HUES6 (cell line): ENCODE data around the gene NR3C1.
"Not testable (repeated sequence)": the region's sequence is repeated elsewhere in the genome, so short reads cannot be mapped to it uniquely, and the experiment has no call there.

Experiments used
- H3K27ac ChIP-seq: 2 replicates; pipeline ENCODE4 v1.7.0; 2013; ENCODE audit warnings: low read depth, mild to moderate bottlenecking, low read length, inconsistent platforms
- H3K27me3 ChIP-seq: 2 replicates; pipeline ENCODE4 v1.6.1; 2013; ENCODE audit warnings: low read length; ENCODE audit not compliant: control insufficient read depth, insufficient read depth
- H3K36me3 ChIP-seq: 2 replicates; pipeline ENCODE4 v1.6.1; 2013; ENCODE audit warnings: low read length; ENCODE audit not compliant: control insufficient read depth, insufficient read depth
- H3K4me1 ChIP-seq: 2 replicates; pipeline ENCODE4 v1.6.1; 2013; ENCODE audit warnings: low read length; ENCODE audit not compliant: control insufficient read depth, insufficient read depth
- H3K4me3 ChIP-seq: 2 replicates; pipeline ENCODE4 v1.5.1; 2013; ENCODE audit warnings: low read depth, low read length
- H3K9ac ChIP-seq: one replicate; pipeline ENCODE4 v1.6.1; 2013; ENCODE audit warnings: mild to moderate bottlenecking, low read length
- H3K9me3 ChIP-seq: 2 replicates; pipeline ENCODE4 v1.6.1; 2013; ENCODE audit warnings: low read depth, low read length; ENCODE audit not compliant: control insufficient read depth, insufficient read depth

NR3C1 gene

GRCh38 chr5:143331956-143332355 lies 71.5 kb downstream of the NR3C1 start:
- H3K9me3 ChIP-seq = peaks cover 15% of the 10 kb centered on the region
- H3K36me3 ChIP-seq = no peaks in the 10 kb centered on the region
- no peak overlapping the region for H3K27ac ChIP-seq
- H3K27me3 ChIP-seq = no peaks in the 10 kb centered on the region
- no peak overlapping the region for H3K4me3 ChIP-seq
- no peaks in the 10 kb centered on the region for H3K4me1 ChIP-seq
- H3K9ac ChIP-seq = no peak overlapping the region

GRCh38 chr5:143329843-143330242 lies 73.6 kb downstream of the NR3C1 start:
- H3K36me3 ChIP-seq = no peaks in the 10 kb centered on the region
- no peak overlapping the region for H3K9ac ChIP-seq
- no peak overlapping the region for H3K27ac ChIP-seq
- H3K4me3 ChIP-seq = no peak overlapping the region
- no peaks in the 10 kb centered on the region for H3K27me3 ChIP-seq
- H3K9me3 ChIP-seq = peaks cover 20% of the 10 kb centered on the region
- no peaks in the 10 kb centered on the region for H3K4me1 ChIP-seq

GRCh38 chr5:143328589-143329220 lies 74.8 kb downstream of the NR3C1 start:
- Histone ChIP-seq H3K36me3 (no peaks in the 10 kb centered on the region), H3K9me3 (peaks cover 22% of the 10 kb centered on the region), H3K27ac (no peak overlapping the region), H3K4me3 (no peak overlapping the region), H3K4me1 (no peaks in the 10 kb centered on the region), H3K9ac (no peak overlapping the region), H3K27me3 (no peaks in the 10 kb centered on the region)

GRCh38 chr5:143325086-143325485 lies 78.4 kb downstream of the NR3C1 start:
- not testable (repeated sequence) for H3K36me3 ChIP-seq, H3K9ac ChIP-seq, H3K27me3 ChIP-seq, H3K4me1 ChIP-seq, H3K27ac ChIP-seq, H3K4me3 ChIP-seq
- peaks cover 22% of the 10 kb centered on the region for H3K9me3 ChIP-seq

GRCh38 chr5:143322931-143323630 lies 80.4 kb downstream of the NR3C1 start:
- not testable (repeated sequence) for H3K27ac ChIP-seq, H3K36me3 ChIP-seq

GRCh38 chr5:143322176-143322575 lies 81.3 kb downstream of the NR3C1 start:
- Histone ChIP-seq H3K4me1 (no peaks in the 10 kb centered on the region), H3K36me3 (no peaks in the 10 kb centered on the region), H3K27me3 (no peaks in the 10 kb centered on the region), H3K9me3 (peaks cover 9% of the 10 kb centered on the region; the same call in 1 of the 2 replicates), H3K4me3 (no peak overlapping the region), H3K9ac (no peak overlapping the region), H3K27ac (no peak overlapping the region)

More at GRCh38 chr5:143322931-143323630, 80.4 kb downstream of the NR3C1 start:
- not testable (repeated sequence) for H3K27me3 ChIP-seq, H3K4me3 ChIP-seq, H3K4me1 ChIP-seq, H3K9ac ChIP-seq
- H3K9me3 ChIP-seq = peaks cover 17% of the 10 kb centered on the region

GRCh38 chr5:143319437-143320227 lies 83.9 kb downstream of the NR3C1 start:
- Histone ChIP-seq H3K4me3 (no peak overlapping the region), H3K4me1 (no peaks in the 10 kb centered on the region; the same call in 1 of the 2 replicates), H3K27me3 (no peaks in the 10 kb centered on the region), H3K27ac (no peak overlapping the region), H3K9me3 (0 out of 2 replicates have a peak, but pooled peaks cover 2% of the 10 kb centered on the region), H3K9ac (no peak overlapping the region), H3K36me3 (no peaks in the 10 kb centered on the region)

- Histone ChIP-seq H3K36me3 (no peaks in the 10 kb centered on the region), H3K27ac (no peak overlapping the region), H3K9ac (no peak overlapping the region), H3K9me3 (no peaks in the 10 kb centered on the region), H3K4me3 (no peak overlapping the region), H3K4me1 (no peaks in the 10 kb centered on the region; the same call in 1 of the 2 replicates), H3K27me3 (no peaks in the 10 kb centered on the region)
These were observed 84.7 kb downstream of the NR3C1 start for GRCh38 chr5:143318833-143319232.

GRCh38 chr5:143318270-143318669 lies 85.2 kb downstream of the NR3C1 start:
- Histone ChIP-seq H3K4me1 (no peaks in the 10 kb centered on the region; the same call in 1 of the 2 replicates), H3K27me3 (no peaks in the 10 kb centered on the region), H3K9me3 (no peaks in the 10 kb centered on the region), H3K27ac (no peak overlapping the region), H3K4me3 (no peak overlapping the region), H3K9ac (no peak overlapping the region), H3K36me3 (no peaks in the 10 kb centered on the region)

- no peaks in the 10 kb centered on the region; the same call in 1 of the 2 replicates for H3K4me1 ChIP-seq
- no peaks in the 10 kb centered on the region for H3K9me3 ChIP-seq
- no peaks in the 10 kb centered on the region for H3K36me3 ChIP-seq
- H3K27ac ChIP-seq = no peak overlapping the region
- no peaks in the 10 kb centered on the region for H3K27me3 ChIP-seq
- H3K4me3 ChIP-seq = no peak overlapping the region
- H3K9ac ChIP-seq = no peak overlapping the region
These were observed 86.4 kb downstream of the NR3C1 start for GRCh38 chr5:143316844-143317631.
